GM18502 (cell line): ENCODE measurements around the gene GALNT10.

Source experiments
- ATAC-seq: cut with Tn5 transposase; IDR thresholded peaks from one replicate; pipeline ENCODE4 v1.9.1; 2021; ENCODE audit warnings: mild to moderate bottlenecking; ENCODE audit not compliant: unreplicated experiment, poor library complexity

The GALNT10 gene

DNA sequence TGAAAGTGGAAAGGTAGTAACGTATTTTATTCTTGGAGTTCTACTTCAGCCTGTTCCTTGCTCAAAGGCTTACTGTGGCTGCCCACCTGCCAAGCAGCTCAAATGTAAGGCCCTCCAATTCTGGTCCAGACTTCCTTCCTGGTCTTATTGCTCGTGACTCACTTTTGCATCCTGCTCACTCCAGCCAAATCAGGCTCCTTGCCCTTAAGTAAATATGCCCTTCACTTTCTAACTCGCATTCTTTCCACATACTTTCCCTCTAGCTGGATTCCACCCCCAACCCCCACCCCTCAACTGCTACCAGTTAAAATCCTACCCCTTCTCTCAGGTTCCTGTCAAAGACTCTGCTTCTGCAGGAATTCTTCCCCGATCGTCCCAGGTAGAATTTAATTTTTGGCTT is 96.6 kb downstream of the GALNT10 start:
- no peak for ATAC-seq

DNA sequence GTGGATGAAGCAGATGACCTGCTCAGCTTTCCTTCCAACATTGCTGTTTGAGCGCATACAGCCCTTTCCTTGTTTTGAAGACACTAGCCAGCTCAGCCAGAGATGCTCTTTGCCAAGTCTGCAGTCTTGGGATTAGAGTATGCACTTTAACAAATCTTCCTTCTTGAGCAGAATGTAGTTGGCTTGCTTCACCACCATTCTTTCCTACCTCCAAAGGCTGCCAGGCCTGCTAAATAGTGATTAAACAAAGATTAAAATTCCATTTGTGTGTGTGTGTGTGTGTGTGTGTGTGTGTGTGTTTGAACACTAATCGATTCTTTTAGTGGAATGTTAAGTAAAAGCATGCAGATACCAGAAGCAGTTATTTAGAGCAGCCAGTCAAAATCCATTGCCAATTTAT is 97.6 kb downstream of the GALNT10 start:
- ATAC-seq: no peak

DNA sequence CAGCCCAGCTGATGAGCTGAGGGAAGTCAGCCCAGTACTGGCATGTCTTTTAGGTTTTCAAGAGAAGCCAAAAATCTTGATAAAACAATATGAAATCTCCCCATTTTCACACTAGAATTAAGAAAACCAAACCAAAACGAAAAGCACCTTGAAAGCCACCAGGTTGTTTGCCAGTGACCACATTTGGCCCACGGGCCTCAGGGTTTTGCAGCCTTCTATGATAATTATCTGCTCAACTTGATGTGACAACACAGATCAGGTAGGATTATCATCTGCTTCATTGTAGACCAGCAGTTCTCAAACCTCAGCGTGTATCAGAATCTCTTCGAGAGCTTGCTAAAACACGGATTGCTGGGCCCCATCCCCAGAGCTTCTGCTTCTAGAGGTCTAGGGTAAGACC is 101.4 kb downstream of the GALNT10 start:
- ATAC-seq: no peak

DNA sequence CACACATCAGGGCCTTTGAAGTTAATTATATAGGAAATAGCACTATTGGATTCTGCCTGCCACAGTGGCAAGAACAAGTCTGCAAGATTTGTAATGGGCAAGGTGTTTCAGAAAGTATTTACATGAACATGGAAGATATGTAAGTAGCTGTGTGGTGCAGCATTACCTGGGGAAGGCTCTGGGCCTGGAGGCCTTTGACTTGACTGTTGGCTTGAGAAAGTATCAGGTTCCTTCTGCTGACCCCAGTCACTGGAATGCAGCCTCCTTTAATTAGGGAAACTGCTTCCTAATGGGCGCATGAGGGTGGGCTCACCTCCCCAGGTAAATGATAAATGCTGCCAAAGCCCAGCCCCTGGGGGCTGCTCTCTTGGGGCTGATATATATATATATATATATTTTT is 102.7 kb downstream of the GALNT10 start:
- ATAC-seq: no peak

DNA sequence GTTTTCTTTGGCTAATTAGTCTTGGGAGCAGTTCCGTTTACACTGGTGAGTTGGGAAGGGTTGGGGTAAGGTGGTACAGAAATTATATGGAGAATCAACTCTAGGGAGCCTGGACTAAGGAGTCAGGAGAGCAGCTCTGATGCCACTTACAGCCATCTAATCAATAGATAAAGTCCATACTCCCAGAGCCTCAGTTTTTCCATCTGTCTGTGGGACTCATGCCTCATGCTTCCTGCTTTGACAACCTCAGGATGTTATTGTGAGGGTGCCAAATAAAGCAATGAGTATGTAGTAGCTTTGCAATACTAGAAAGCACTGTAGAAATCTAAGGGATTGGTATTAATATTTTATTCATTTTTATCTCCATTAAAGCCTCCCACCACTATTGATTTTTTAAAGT is 105.0 kb downstream of the GALNT10 start:
- no peak for ATAC-seq

DNA sequence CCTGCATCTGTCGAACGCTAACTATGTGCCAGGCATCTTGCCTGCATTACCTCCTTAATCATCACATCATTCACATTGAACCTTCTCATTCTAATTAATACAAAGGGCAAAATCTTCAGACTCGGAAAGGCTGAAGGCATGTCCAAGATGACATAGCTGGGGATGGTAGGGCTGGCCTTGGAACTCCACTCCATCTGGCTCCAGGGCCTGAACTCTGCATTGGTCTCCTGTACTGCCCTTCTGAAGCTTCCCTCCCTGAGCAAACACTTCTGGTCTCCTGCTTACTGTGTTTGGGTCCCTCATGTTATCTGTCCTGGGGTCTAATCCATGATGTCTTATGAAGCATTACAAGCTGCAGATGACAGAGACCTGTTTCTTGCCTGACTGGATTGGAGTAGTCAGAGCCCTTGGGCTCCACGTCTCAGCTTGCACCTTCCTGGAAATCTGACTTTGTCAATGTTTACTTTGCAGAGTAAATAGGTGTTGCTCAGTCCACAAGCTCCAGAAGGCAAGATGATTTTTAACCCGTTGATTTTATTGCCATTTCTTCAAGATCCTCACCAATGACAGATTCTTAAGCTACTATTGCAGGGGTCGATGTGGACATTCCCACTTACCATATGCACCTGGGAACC is 106.1 kb downstream of the GALNT10 start:
- ATAC-seq: no peak

DNA sequence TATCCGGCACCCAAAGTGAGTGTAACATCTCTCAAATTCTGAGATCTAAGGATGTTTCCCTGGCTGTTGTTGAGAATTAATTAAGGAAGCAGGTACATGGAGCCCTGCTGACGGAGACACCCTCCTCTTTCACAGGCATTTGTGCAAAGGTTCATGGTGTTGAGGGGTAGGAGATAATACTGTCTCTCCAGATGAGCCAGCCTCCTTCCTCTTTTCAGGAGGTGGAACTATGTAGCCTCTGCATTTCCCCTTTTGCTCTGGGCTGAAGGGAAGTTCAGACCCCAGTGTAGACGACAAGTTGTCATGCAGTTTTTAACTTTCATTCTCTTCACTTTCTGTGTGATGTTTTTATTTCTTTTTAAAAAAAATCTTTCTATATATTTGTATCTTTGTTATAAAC is 107.5 kb downstream of the GALNT10 start:
- ATAC-seq: no peak

DNA sequence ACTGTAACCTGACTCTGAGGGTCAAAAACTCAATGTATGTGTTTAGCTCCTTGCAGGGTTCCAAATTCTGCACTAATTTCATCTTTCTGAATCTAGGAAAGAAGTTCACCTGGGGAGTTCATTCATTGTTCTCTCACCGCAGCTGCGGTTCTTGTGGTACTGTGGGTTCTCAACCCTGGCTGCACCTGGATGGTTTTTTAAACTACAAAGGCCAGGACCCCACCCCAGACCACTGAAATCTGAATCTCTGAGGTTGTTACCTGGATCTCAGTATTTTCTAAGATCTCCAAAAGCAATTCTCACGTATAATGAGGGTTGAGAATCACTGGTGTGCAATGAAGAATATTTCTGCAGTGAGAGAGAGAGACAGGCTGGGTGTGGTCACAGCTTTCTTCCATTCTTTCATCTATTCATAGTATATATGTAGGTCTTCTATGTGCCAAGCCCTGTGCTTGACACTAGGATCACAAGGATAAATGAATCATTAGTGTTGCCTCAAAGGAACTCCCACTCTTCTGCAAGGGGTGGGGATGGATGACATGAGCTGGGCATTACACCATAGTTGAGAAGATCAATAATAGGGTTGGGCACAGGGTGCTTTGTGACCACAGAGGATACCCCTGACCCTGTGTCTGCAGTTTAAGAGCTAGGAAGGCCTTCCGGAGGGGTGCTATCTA is 109.8 kb downstream of the GALNT10 start:
- no peak for ATAC-seq

DNA sequence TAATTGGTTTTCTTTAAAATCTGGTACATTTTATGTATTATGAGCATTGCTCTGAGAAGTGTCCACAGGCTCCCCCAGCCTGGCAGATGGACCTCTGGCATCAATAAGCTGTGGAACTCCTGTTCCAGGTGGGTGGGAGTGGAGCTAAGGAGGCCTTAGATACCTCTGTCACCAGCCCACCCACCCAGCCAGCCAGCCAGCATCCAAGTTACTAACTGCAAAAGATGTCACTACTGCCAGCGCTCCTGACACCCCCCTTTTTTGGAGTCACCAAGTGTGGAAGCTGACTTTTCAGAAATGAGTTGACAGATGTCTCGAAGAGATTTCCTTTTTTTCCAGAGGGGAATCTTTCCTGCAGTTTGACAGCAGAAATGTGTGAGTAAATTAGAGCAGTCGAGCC is 111.2 kb downstream of the GALNT10 start:
- no peak for ATAC-seq

DNA sequence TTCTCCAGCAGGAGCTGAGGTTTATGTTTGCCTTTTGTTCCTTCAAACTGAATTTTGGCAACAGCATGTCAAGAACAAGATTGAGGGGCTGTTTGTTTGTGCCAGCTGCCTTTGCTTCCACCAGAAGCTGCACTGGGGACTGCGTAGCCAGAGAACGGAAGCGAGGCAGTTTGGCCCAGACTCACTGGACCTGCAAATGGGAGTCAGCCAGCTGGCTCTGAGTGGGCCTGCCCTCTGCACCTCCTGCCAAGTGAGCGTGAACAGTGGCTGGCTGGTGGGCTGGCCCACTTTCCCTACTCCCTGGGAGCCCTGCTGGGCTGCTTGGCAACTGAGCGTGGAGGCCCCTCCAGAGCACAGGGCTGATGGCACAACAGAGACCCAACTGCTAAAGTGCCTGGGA is 111.6 kb downstream of the GALNT10 start:
- ATAC-seq: no peak

DNA sequence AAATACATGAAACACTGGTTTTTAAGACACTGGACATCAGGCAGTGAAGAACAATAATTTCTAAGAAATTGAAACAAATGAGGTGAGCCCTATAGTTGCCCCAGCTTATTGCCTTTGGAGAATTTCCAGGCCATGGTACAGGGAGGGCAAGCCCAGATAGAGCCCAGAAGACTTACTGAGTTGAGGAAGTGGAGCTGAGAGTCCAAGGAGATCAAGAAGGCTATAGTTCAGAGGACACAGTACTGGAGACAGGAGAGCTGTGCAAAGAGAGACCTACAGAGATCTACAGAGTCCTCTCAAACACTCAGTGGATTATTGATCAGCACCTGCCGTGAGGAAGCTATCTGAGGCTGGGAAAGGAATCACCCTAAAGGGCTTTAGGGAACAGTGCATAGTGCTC is 112.6 kb downstream of the GALNT10 start:
- no peak for ATAC-seq

DNA sequence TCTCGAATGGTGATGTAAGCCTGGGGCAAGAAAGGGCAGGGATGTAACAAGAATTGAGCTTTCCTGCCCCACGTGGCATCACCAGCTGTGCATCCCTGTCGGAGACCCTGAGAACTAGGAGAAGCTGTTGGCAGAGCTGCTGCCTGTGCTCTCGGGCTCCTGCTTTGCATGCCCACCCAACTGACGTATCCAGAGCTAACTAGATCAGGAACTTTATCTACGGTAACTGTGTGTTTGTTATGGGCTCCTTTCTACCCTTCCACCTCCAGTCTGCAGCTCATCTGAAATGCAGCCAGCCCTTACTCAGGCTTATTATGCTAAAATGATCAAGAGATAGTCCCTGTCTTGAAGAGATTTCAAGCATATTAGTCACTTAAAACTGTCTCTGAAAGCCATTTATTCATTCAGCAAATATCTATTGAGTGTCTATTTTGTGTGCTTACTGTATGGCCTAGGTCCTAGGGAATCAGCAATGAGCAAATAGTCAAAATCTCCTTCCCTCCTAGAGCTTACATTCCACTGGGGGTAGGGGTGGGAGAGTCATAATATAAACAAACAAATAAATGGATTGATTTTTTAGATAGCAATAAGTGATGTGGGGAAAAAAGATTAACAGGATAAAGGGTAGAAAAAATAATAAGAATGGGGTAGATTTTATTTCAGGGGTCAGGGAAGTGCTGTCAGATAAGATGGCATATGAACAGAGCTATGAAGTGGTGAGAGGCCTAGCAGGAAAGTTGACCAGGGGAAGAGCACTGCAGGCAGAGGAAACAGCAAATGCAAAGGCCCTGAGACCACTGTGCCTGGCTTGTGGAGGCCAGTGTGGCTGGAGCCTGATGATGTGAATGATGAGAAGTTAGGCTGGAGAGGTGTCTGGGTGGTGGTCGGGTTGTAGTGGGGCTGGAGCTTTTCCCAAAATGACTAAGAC is 118.2 kb downstream of the GALNT10 start:
- ATAC-seq: no peak

DNA sequence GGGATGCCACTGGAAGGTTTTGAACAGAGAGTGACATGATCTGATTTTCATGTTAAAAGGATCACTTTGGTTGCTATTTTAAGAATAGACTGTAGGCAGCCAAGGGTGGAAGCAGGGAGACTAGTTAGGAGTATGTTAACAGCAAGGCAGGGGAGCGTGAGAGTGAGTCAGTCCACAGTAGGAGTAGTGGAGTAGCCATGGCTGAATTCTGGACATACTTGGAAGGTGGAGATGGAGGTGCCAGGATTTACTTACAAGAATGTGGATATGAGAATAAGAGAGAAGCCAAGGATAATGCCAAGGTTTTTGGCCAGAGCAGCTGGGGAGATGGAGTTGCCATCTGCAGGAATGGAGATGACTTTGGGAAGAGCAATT is 118.8 kb downstream of the GALNT10 start:
- ATAC-seq: no peak

DNA sequence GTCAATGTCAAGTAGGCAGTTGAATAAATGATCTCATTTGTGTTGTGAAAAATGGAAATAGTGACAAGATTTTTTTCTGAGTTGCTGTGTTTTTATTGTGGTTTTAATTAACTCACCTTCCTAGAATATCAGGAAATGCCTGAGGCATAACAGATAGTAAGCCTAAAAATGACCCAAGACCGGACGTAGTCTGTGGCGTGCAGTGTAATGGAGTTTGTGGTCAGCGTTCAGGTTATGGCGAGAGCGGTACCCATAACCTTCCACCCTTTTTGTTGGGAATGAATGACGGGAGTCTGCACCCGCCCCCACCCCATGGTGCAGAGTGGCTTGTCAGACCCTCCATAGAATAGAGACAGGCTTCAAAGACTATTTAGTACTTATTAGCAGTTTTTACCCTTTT is 119.3 kb downstream of the GALNT10 start:
- no peak for ATAC-seq

DNA sequence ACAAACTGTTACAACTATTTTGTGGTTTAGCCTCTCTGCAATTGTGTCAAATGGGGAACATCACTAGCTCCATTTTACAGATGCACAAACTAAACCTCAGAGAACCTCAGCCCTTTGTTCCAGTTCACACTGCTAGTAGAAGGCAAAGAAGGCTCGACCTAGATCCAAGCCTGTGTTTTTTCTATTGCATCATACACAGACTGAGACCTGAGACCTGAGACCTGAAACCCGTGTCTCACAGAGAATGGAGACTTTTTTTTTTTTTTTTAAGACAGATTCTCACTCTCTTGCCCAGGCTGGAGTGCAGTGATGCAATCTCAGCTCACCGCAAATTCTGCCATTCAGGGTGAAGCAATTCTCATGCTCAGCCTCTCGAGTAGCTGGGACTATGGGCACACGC is 120.8 kb downstream of the GALNT10 start:
- no peak for ATAC-seq

DNA sequence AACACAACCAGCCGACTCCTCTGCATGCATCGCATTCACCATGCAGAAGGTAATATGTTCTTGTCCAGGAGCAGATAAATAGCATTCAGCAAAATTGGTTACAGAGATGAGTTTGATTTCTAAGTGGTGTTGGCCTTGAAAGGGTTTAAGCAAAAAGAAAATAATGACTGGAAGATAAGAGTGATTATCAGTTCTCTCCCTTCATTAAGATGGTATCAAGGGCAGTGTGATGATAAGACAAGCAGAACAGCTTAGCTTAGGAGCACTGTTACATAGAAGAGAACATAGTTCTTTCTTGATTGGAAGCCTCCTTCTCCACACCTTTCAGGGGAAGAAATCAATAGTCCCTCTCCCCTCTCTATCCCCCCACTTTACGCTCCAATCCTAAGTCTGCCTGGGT is 121.5 kb downstream of the GALNT10 start:
- ATAC-seq: no peak

DNA sequence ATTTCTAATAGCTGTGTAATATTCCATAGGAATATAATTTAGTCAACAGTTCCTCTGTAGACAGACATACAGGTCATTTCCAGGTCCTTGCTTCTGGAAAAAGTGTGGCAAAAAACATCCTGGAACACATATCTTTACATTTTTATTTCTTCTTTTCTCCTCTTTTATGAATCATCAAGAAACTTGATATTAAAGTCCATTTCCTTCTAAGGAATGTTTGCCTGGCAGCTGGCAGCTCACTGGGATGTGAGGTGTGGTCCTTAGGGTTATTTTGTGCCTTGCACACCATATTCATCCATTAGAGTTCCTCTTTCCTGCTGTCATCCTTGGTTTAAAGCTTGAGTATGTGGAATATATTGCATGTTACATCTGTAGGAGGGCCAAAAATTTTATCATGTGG is 122.0 kb downstream of the GALNT10 start:
- no peak for ATAC-seq

DNA sequence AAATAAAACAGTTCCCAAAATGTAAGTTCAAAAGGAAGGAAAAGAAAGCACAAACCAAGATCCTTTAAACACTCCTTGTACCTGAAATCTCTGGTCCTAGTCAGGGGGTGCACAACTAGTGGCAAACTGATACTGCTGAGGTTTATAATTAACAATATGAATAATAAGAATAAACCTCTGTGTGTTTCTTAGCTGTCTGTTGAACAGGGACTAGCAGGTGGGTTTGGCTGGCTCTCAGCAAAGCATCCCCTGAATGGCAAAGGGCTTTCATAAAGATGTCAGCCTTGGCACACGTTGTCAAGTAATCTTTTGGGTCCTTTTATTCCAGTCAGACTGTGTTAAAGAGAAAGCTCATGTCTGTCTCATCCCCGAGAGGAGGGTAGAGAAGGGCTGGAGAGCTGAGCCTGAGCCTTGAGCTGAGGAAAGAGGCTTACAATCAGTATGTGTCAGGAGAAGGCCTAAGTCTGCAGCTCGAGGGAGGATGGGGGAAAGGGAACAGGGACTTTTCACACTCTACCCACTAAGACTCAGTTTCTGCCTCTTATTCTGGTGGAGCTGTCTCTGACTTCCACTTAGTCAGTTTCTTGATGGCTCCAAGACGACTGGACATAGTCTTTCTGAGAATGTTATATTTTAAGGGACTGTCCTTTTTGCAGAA is 123.0 kb downstream of the GALNT10 start:
- ATAC-seq: no peak

DNA sequence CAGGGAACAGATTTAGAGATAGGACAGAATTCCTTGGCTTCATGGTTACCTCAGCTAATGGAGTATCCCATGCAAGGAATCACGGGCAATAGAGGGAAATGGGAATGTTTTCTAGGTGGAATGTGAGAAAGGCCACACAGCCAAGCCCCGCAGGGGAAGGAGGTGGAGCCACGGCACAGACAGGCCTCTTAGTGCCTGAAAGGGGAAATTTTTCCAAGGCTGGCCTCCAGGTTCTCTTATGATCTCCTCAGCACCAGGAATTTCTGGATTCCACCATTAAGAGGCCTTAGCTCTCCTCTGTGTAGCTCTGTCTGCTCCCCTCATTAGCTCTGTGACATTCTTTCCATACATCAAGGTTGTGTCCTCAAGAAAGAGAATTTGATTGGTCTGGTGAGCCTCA is 124.7 kb downstream of the GALNT10 start:
- ATAC-seq: no peak

DNA sequence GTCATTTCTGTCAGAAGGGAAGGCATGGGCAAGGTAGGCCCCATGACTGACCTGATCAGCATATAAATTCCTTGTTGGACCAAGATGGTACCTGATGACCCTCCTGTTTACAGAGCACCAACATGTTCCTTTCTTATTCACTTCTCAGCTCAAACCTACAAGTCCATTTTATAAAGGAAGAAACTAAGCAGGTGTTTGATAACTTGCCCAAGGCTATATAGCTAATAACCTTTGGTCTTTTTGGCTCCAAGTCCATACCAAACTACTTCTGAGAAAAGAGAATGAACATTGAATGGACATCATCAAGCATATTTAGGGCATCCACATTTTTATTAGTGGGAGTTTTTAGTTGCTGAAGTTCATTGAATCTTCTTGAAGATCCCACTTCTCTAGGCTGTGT is 125.2 kb downstream of the GALNT10 start:
- no peak for ATAC-seq
